OCI-LY1 (cell line): ENCODE results near the gene IFT172.

ENCODE experiments used
- H2AFZ ChIP-seq: fragments of 200-600 bp; sonication (generic), shearing (Covaris generic); 2 replicates; pipeline ENCODE4 v1.6.0; 2014; ENCODE audit warnings: antibody characterized with exemption, mild to moderate bottlenecking, low read length
- H3F3A ChIP-seq: fragments of 200-600 bp; sonication (generic), shearing (Covaris generic); 2 replicates; pipeline ENCODE4 v1.6.0; 2014; ENCODE audit warnings: mild to moderate bottlenecking, antibody characterized with exemption, low read length, moderate library complexity; ENCODE audit not compliant: insufficient read depth
- H3K27ac ChIP-seq: fragments of 200-600 bp; sonication (generic); 2 replicates; pipeline ENCODE4 v1.5.1; 2014; ENCODE audit warnings: low read length, mixed run types, mild to moderate bottlenecking, low read depth; ENCODE audit not compliant: poor library complexity, severe bottlenecking
- H3K27me3 ChIP-seq: fragments of 200-600 bp; sonication (generic); 2 replicates; pipeline ENCODE4 v1.6.0; 2014; ENCODE audit warnings: antibody characterized with exemption, mild to moderate bottlenecking, low read length, moderate library complexity; ENCODE audit not compliant: insufficient read depth
- H3K36me3 ChIP-seq: fragments of 200-600 bp; sonication (generic); 2 replicates; pipeline ENCODE4 v1.6.1; 2014; ENCODE audit warnings: mild to moderate bottlenecking, antibody characterized with exemption, low read length, moderate library complexity, mixed read lengths; ENCODE audit not compliant: insufficient read depth
- H3K4me1 ChIP-seq: fragments of 200-600 bp; sonication (generic); 2 replicates; pipeline ENCODE4 v1.5.1; 2014; ENCODE audit warnings: mild to moderate bottlenecking, low read length, moderate library complexity; ENCODE audit not compliant: insufficient read depth, severe bottlenecking
- H3K4me2 ChIP-seq: fragments of 200-600 bp; sonication (generic), shearing (Covaris generic); 2 replicates; pipeline ENCODE4 v1.6.1; 2014; ENCODE audit warnings: low read length
- H3K4me3 ChIP-seq: fragments of 200-600 bp; sonication (generic); 2 replicates; pipeline ENCODE4 v1.5.1; 2014; ENCODE audit warnings: low read length, low read depth, mild to moderate bottlenecking, mixed read lengths; ENCODE audit not compliant: poor library complexity, severe bottlenecking
- H3K79me2 ChIP-seq: fragments of 200-600 bp; shearing (Covaris generic); 2 replicates; pipeline ENCODE4 v1.6.1; 2016; ENCODE audit warnings: mixed run types, low read length, mixed read lengths; ENCODE audit not compliant: insufficient read depth
- H3K9ac ChIP-seq: fragments of 200-600 bp; sonication (generic), shearing (Covaris generic); 2 replicates; pipeline ENCODE4 v1.6.1; 2014; ENCODE audit warnings: mild to moderate bottlenecking, low read length, mixed read lengths
- H3K9me2 ChIP-seq: fragments of 200-600 bp; sonication (generic), shearing (Covaris generic); 2 replicates; pipeline ENCODE4 v1.6.1; 2014; ENCODE audit warnings: low read depth, mild to moderate bottlenecking, low read length, mixed read lengths
- H3K9me3 ChIP-seq: fragments of 200-600 bp; shearing (Covaris generic); 2 replicates; pipeline ENCODE4 v1.6.1; 2014; ENCODE audit warnings: low read length, mixed read lengths
- H4K20me1 ChIP-seq: fragments of 200-600 bp; sonication (generic), shearing (Covaris generic); 2 replicates; pipeline ENCODE4 v1.6.0; 2016; ENCODE audit warnings: mild to moderate bottlenecking, low read length; ENCODE audit not compliant: insufficient read depth
- CTCF ChIP-seq: fragments of 200-600 bp; sonication (generic), shearing (Covaris generic); IDR thresholded peaks from 2 replicates; pipeline ENCODE4 v1.5.1; 2017; ENCODE audit warnings: mild to moderate bottlenecking, antibody characterized with exemption, low read length, moderate library complexity, mixed read lengths
- EZH2 ChIP-seq: fragments of 200-600 bp; sonication (generic), shearing (Covaris generic); IDR thresholded peaks from 2 replicates; pipeline ENCODE4 v1.8.0; 2017; ENCODE audit warnings: borderline replicate concordance, mixed run types, mild to moderate bottlenecking, antibody characterized with exemption, low read length, moderate library complexity, mixed read lengths

The IFT172 gene

GRCh38 chr2:27420996-27421395 is 68.5 kb downstream of the IFT172 start:
- no peaks in the 10 kb centered on the region for H3K27me3 ChIP-seq
- no peaks in the 10 kb centered on the region for H3K9me2 ChIP-seq
- TF ChIP-seq CTCF (no peak), EZH2 (no peak)
- no peaks in the 10 kb centered on the region for H3K36me3 ChIP-seq
- H3K4me3 ChIP-seq, result no peak overlapping the region
- no peak overlapping the region for H2AFZ ChIP-seq
- no peaks in the 10 kb centered on the region for H3F3A ChIP-seq
- H3K9ac ChIP-seq, result no peak overlapping the region
- no peaks in the 10 kb centered on the region for H3K4me1 ChIP-seq
- no peaks in the 10 kb centered on the region for H3K9me3 ChIP-seq
- H4K20me1 ChIP-seq, result no peaks in the 10 kb centered on the region
- no peak overlapping the region for H3K27ac ChIP-seq
- H3K4me2 ChIP-seq, result no peak overlapping the region
- H3K79me2 ChIP-seq, result no peaks in the 10 kb centered on the region

GRCh38 chr2:27416151-27416550 is 73.4 kb downstream of the IFT172 start:
- Histone ChIP-seq H3K27ac (no peak overlapping the region), H3K4me1 (no peaks in the 10 kb centered on the region), H3K9me2 (no peaks in the 10 kb centered on the region), H3K36me3 (no peaks in the 10 kb centered on the region), H3K79me2 (no peaks in the 10 kb centered on the region), H3F3A (no peaks in the 10 kb centered on the region), H3K4me2 (no peak overlapping the region), H2AFZ (no peak overlapping the region), H3K27me3 (no peaks in the 10 kb centered on the region), H4K20me1 (no peaks in the 10 kb centered on the region), H3K9ac (no peak overlapping the region), H3K9me3 (no peaks in the 10 kb centered on the region), H3K4me3 (no peak overlapping the region)
- TF ChIP-seq CTCF (no peak), EZH2 (no peak)

GRCh38 chr2:27412419-27413152 is 77.0 kb downstream of the IFT172 start:
- Histone ChIP-seq H3K4me2 (no peak overlapping the region), H3K9ac (no peak overlapping the region)

More at GRCh38 chr2:27412419-27413152, 77.0 kb downstream of the IFT172 start:
- TF ChIP-seq CTCF (no peak), EZH2 (no peak)
- no peaks in the 10 kb centered on the region for H3K27me3 ChIP-seq
- no peak overlapping the region for H2AFZ ChIP-seq
- no peak overlapping the region for H3K27ac ChIP-seq
- no peaks in the 10 kb centered on the region for H4K20me1 ChIP-seq
- H3F3A ChIP-seq, result no peaks in the 10 kb centered on the region
- H3K4me3 ChIP-seq, result no peak overlapping the region
- peaks cover 17% of the 10 kb centered on the region for H3K79me2 ChIP-seq
- H3K9me2 ChIP-seq, result no peaks in the 10 kb centered on the region
- no peaks in the 10 kb centered on the region for H3K9me3 ChIP-seq
- peaks cover 17% of the 10 kb centered on the region for H3K4me1 ChIP-seq
- H3K36me3 ChIP-seq, result peaks cover 2% of the 10 kb centered on the region
